Measurements from ENCODE around the gene ERGIC3.
"Not testable (repeated sequence)": the region's sequence is repeated elsewhere in the genome, so short reads cannot be mapped to it uniquely, and the experiment has no call there.

Gene ERGIC3

GRCh38 chr20:35541783-35542662 is at the start of gene ERGIC3:
Gene ERGIC3, plus strand, starts transcription at chr20:35542078. Its CDS starts 20 bp downstream, at chr20:35542098.
- peak; percentile 98 for DNase-seq

GRCh38 chr20:35492352-35492751 is 49.5 kb upstream of the ERGIC3 start:
- no peak for DNase-seq

GRCh38 chr20:35496481-35496880 is 45.4 kb upstream of the ERGIC3 start:
- DNase-seq, result no peak

DNA sequence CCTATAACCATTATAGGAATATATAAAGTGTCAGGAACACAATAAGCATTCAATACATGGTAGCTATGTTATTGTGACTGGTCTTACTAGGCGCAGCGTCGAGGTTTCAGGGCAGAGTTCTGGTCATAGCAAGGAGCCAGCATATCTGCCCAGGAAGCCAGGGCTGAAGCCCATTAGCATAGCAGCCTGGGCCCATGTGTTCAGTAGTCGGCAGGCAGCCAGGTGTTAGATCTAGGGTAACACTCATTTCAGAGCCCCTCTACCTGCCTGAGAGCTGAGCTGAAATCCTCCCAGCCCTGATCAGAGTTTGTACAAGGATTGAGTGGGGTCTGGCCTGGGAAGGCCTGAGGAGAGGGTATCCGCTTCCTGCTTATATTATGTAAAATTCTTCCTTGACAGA is 44.6 kb upstream of the ERGIC3 start:
- no peak for DNase-seq

DNA sequence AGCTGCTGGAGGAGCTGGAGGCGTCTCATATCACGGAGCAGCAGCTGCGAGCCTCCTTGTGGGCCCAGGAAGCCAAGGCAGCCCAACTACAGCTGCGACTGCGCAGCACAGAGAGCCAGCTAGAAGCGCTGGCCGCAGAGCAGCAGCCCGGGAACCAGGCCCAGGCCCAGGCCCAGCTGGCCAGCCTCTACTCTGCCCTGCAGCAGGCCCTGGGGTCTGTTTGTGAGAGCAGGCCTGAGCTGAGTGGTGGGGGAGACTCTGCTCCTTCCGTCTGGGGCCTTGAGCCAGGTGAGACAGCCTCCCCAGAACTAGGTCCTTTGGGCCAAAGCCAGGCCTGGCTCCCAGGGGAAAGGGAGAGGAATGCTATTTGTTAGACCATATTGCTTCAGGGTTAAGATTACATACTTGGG is 44.1 kb upstream of the ERGIC3 start:
- DNase-seq, result no peak

- no peak for DNase-seq
Observed at GRCh38 chr20:35499271-35499670, 42.6 kb upstream of the ERGIC3 start.

- DNase-seq, result no peak
Observed at GRCh38 chr20:35502352-35502751, 39.5 kb upstream of the ERGIC3 start.

GRCh38 chr20:35503281-35503680 is 38.6 kb upstream of the ERGIC3 start:
- DNase-seq, result no peak

DNA sequence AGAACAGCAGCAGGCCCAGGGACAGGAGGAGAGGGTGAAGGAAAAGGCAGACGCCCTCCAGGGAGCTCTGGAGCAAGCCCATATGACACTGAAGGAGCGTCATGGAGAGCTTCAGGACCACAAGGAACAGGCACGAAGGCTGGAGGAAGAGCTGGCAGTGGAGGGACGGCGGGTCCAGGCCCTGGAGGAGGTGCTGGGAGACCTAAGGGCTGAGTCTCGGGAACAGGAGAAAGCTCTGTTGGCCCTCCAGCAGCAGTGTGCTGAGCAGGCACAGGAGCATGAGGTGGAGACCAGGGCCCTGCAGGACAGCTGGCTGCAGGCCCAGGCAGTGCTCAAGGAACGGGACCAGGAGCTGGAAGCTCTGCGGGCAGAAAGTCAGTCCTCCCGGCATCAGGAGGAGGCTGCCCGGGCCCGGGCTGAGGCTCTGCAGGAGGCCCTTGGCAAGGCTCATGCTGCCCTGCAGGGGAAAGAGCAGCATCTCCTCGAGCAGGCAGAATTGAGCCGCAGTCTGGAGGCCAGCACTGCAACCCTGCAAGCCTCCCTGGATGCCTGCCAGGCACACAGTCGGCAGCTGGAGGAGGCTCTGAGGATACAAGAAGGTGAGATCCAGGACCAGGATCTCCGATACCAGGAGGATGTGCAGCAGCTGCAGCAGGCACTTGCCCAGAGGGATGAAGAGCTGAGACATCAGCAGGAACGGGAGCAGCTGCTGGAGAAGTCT is 37.9 kb upstream of the ERGIC3 start:
- no peak for DNase-seq

DNA sequence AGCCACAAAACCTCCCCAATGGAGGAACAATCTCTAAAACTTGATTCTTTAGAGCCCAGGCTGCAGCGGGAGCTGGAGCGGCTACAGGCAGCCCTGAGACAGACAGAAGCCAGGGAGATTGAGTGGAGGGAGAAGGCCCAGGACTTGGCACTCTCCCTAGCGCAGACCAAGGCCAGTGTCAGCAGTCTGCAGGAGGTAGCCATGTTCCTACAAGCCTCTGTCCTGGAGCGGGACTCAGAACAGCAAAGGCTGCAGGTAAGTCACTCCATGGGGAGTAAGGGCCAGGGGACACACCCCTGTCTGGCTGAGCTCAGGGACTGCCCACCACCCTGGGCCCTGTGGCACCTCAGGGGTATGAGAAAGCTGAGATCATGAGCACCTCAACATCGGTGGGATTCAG is 37.1 kb upstream of the ERGIC3 start:
- DNase-seq, result no peak

DNA sequence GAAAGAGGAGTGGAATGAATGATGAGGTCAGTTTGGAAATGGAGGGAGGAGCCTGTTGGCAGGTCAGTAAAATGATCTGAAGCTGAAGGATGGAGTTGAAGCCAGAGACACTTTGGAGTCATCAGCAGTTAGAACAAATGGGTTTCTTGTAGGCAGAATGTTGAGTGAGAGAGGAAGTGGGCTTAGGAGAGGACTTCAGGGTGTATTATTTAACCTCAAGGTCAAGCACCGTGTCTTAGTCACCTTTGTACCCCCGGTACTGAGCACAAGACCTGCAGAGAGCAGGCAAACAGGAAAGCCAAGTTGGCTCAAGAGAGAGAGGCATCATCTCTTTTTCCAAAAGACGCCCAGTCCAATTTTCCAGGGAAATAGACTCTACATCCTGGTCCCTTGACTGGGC is 35.7 kb upstream of the ERGIC3 start:
- no peak for DNase-seq

- no peak for DNase-seq
Observed at GRCh38 chr20:35506872-35507638, 34.8 kb upstream of the ERGIC3 start.

DNA sequence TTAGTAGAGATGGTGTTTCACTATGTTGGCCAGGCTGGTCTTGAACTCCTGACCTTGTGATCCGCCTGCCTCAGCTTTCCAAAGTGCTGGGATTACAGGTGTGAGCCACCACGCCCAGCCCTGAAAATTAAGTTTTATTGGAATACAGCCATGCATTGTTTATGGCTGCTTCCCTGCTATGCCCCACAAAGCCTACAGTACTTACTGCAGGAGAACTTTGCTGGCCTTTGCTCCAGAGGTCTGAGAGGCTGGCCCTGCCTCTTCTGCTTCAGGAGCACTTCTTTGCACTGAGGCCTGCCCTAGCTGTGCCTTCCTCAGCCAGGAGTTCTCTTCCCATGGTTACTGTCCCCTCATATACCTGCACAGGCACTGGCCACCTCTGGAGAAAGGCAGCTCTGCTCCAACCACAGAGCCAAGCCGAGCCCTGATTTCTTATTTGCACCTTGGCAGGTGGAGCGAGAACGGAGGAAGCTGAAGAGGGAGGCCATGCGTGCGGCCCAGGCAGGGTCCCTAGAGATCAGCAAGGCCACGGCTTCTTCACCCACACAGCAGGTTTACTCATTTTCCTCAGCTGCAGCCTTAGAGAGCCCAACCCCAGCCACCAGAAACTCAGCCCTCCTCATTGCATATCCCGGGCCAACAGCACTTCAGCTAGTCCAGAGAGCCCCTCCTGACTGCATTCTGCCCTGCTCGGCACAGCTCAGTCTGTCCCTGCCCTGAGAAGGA is 33.2 kb upstream of the ERGIC3 start:
- DNase-seq, result no peak

DNA sequence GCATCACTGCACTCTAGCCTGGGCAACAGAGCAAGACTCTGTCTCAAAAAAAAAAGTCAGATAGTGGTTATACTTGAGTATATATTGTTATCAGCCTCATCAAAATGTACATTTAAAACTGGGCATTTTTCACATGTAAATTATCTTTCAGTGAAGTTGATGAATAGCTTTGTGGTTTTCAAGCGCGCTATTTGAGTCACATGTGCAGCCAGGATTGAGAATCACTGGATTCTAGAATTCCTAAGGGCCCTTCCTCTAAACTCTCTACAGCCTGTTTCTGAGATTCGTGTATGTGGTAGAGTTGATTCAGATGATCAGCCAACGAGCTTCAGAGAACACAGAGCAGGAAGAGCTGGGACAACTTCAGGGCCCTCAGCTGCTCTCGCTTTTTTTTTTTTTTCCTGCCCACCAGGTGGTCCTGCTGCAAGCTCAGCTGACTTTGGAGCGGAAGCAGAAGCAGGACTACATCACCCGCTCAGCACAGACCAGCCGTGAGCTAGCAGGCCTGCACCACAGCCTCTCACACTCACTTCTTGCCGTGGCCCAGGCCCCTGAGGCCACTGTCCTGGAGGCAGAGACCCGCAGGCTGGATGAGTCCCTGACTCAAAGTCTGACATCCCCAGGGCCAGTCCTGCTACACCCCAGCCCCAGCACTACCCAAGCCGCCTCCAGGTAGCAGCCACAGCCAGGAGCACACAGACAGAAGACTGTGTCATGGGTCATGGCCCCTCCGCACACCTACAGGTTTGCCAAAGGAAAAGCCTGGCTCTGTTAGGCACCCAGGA is 30.7 kb upstream of the ERGIC3 start:
- no peak for DNase-seq

DNA sequence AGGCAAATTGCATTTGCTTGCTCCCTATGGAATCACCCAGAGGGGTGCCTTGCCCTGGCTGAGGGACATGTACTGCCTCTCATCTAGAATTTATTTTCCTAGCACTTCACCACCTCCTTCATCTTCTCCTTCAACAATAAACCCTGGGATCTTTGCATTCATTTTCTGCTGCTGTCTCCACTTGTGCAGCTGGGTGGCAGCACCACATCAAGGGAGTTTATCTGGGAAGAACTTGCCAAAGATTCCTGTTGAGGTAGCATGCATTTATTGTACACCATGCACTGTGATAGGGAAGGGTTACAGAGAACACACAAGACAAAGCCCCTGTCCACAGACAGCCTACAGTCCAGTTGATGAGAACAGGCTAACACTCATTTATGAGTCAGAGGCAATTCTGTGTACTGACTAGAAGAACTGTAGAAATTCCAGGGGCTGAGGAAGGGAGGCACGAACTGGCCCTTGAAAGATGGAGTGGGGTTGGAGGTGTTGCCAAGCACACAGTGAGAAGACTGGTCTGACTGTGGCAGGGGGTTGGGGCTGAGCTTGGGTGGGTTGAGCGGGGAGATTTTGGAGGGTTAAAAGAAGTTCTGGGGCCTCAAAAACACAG is 30.0 kb upstream of the ERGIC3 start:
- DNase-seq, result peak; percentile 37

- DNase-seq, result no peak
Observed at GRCh38 chr20:35514371-35514932, 27.4 kb upstream of the ERGIC3 start.

- no peak for DNase-seq
Observed at GRCh38 chr20:35515341-35515740, 26.5 kb upstream of the ERGIC3 start.

DNA sequence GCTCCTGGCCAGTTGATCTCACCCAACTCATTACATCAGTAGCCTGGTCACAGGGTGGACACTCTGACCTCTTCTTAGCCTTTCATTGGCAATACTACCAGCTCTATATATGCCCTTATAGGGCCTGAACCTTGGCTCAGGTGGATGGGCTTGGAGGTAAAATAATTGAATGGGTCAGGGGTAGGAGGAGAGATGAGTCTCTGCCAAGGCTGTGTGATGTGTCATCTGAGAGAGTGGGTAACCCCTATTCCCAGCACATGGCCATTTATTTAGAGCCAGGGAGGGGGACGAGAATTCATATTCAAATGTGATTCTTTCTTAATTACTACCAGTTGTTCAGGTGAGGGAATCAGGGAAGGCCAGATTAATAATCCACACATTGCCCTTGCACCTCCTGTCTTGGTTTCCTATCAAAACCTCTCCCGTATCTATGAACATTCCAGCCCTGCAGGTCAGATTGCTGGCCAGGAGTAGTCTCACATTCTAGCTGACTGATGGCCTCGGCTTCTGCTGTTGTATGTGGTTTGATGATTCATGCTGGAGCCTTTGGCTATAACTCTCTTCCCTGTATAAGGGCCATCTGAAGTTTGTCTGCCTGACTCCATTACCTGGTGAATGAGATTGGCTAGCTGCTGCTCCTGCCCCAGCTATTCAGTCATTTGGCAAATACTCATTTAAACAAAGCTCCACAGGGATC is 25.8 kb upstream of the ERGIC3 start:
- no peak for DNase-seq

- no peak for DNase-seq
Observed at GRCh38 chr20:35517125-35517524, 24.8 kb upstream of the ERGIC3 start.

GRCh38 chr20:35517767-35518166 is 24.1 kb upstream of the ERGIC3 start:
- not testable (repeated sequence) for DNase-seq
